ENCODE measurements around the gene POLQ.
A peak's percentile ranks its signal among the peaks of the same experiment; 100 is the strongest.
"Not testable (repeated sequence)": the region's sequence is repeated elsewhere in the genome, so short reads cannot be mapped to it uniquely, and the experiment has no call there.

Gene POLQ

GRCh38 chr3:121545574-121546455 is at the start of gene POLQ:
POLQ (minus strand) TSS chr3:121545988; CDS start chr3:121545877, 111 bp downstream.
- TF ChIP-seq, protein P1, sequence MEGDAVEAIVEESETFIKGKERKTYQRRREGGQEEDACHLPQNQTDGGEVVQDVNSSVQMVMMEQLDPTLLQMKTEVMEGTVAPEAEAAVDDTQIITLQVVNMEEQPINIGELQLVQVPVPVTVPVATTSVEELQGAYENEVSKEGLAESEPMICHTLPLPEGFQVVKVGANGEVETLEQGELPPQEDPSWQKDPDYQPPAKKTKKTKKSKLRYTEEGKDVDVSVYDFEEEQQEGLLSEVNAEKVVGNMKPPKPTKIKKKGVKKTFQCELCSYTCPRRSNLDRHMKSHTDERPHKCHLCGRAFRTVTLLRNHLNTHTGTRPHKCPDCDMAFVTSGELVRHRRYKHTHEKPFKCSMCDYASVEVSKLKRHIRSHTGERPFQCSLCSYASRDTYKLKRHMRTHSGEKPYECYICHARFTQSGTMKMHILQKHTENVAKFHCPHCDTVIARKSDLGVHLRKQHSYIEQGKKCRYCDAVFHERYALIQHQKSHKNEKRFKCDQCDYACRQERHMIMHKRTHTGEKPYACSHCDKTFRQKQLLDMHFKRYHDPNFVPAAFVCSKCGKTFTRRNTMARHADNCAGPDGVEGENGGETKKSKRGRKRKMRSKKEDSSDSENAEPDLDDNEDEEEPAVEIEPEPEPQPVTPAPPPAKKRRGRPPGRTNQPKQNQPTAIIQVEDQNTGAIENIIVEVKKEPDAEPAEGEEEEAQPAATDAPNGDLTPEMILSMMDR (IDR thresholded peaks at IDR 0.05; ENCODE audit: low read depth, low read length, missing control alignments) = no peak
- DNase-seq (ENCODE audit: extremely low read depth, low read depth) = peak; percentile 71
- H3K4me3 ChIP-seq (replicated peaks; ENCODE audit: low read depth, low read length) = peak within 1 kb of the TSS; percentile 84

- DNase-seq (ENCODE audit: extremely low read depth, low read depth) = no peak
- no peak overlapping the region for H3K4me3 ChIP-seq (replicated peaks; ENCODE audit: low read depth, low read length)
- TF ChIP-seq, protein P1 (IDR thresholded peaks at IDR 0.05; ENCODE audit: low read depth, low read length, missing control alignments) = no peak
Measured at GRCh38 chr3:121594850-121595249, 49.1 kb upstream of the POLQ start.

GRCh38 chr3:121593806-121594205 is 48.0 kb upstream of the POLQ start:
- DNase-seq (ENCODE audit: extremely low read depth, low read depth); H3K4me3 ChIP-seq (replicated peaks; ENCODE audit: low read depth, low read length): not testable (repeated sequence)

DNA sequence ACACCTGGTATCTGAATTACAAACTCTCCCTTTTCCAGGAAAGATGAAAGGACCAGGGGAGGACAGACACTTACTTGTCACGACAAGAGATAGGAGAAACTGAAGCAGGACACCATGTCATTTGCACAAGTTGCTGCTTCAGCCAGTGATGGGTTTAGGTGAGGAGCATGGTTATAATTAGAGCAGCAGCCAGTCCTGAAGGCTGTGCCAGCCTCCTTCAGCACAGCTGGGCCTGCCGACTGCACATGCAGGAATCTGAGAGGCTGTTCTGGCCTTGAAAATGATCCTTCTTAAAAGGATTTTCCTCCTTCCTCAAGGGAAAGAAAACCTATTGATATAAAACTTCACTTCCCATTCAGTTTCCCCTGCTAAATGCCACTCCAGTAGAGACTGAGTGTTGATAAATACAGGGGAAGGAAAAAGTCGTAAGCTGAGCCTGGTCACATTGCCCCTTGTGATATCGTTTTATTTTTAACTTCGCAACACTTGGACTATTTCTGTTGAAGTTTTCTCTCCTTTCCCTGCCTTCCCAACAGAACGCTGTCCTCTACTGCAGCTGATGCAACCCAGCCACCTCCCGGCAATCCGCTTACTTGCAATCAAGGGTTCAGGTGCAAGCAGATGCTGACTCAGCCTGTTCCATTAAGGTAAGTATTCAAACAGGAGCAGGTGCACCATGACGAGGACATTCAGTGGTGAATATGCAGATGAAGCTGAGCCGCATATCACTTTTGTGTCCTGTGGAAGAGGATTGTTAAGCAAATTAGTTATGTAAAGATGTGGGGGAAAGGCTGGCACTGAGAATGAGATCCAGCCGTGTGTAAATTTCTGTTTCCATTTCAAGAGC is 47.3 kb upstream of the POLQ start, which contains the start of gene FBXO40:
Gene FBXO40, plus strand, starts transcription at position 524 of the 847 bp plus-strand sequence. CDS start 27,197 bp downstream, outside the sequence.
- no peak within 1 kb of the TSS for H3K4me3 ChIP-seq (replicated peaks; ENCODE audit: low read depth, low read length)
- TF ChIP-seq, protein P1 (IDR thresholded peaks at IDR 0.05; ENCODE audit: low read depth, low read length, missing control alignments) = no peak
- DNase-seq (ENCODE audit: extremely low read depth, low read depth) = no peak

DNA sequence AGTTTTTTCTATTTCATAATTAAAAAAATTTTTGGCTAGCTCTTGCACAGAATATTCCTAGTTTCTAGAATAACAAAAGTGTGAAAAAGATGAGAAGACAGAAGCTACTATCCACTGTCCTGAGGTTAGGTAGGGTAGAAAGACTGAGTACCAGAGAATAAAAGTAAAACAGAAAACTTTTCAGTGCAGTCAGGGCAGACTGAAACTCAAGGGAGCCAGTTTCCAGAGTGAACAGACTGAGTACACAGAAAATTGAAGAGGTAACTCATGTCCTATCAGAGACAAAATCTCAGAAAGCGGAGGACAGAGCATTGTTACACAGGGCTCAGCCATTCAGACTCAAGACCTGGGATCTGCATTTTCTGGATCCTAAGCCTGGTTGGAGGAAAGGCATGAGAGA is 38.6 kb upstream of the POLQ start:
- TF ChIP-seq, protein P1 (IDR thresholded peaks at IDR 0.05; ENCODE audit: low read depth, low read length, missing control alignments) = no peak
- H3K4me3 ChIP-seq (replicated peaks; ENCODE audit: low read depth, low read length) = no peak overlapping the region
- DNase-seq (ENCODE audit: extremely low read depth, low read depth) = no peak

- DNase-seq (ENCODE audit: extremely low read depth, low read depth) = no peak
- TF ChIP-seq, protein P1 (IDR thresholded peaks at IDR 0.05; ENCODE audit: low read depth, low read length, missing control alignments) = no peak
- H3K4me3 ChIP-seq (replicated peaks; ENCODE audit: low read depth, low read length) = no peak overlapping the region
Measured at GRCh38 chr3:121581691-121582090, 35.9 kb upstream of the POLQ start.

- TF ChIP-seq, protein P1 (IDR thresholded peaks at IDR 0.05; ENCODE audit: low read depth, low read length, missing control alignments) = no peak
- DNase-seq (ENCODE audit: extremely low read depth, low read depth) = no peak
- no peak overlapping the region for H3K4me3 ChIP-seq (replicated peaks; ENCODE audit: low read depth, low read length)
Measured at GRCh38 chr3:121574449-121574848, 28.7 kb upstream of the POLQ start.
